ENCODE results near the gene TET2. TPM values are rescaled to one million over a fixed set of nuclear protein-coding genes. Genes with fewer than 3 reads are reported as not detected.

Gene TET2
- total RNA-seq, 1 experiment from 2014 or later = 13.1 TPM

GRCh38 chr4:105318486-105318885, 171.8 kb downstream of the TET2 start:
- H3K36me3 ChIP-seq = no peaks in the 10 kb centered on the region
- no peak overlapping the region for H3K4me3 ChIP-seq
- H3K4me1 ChIP-seq (replicated peaks) = no peaks in the 10 kb centered on the region

GRCh38 chr4:105327222-105327621, 180.5 kb downstream of the TET2 start:
- Histone ChIP-seq H3K36me3 (no peaks in the 10 kb centered on the region), H3K4me3 (no peak overlapping the region), H3K27me3 (replicated peaks) (no peaks in the 10 kb centered on the region), H3K9me3 (replicated peaks) (no peaks in the 10 kb centered on the region), H3K27ac (no peak overlapping the region), H3K4me1 (replicated peaks) (no peaks in the 10 kb centered on the region)
- DNase-seq (ENCODE audit: low read depth in 1 of 2, low spot score in 2 of 2) = no peak

More at GRCh38 chr4:105318486-105318885, 171.8 kb downstream of the TET2 start:
- no peak overlapping the region for H3K27ac ChIP-seq
- H3K27me3 ChIP-seq (replicated peaks) = no peaks in the 10 kb centered on the region
- no peaks in the 10 kb centered on the region for H3K9me3 ChIP-seq (replicated peaks)
- no peak for DNase-seq (ENCODE audit: low read depth in 1 of 2, low spot score in 2 of 2)

GRCh38 chr4:105327956-105328355, 181.3 kb downstream of the TET2 start:
- Histone ChIP-seq H3K4me1 (replicated peaks) (no peaks in the 10 kb centered on the region), H3K9me3 (replicated peaks) (no peaks in the 10 kb centered on the region), H3K27ac (no peak overlapping the region), H3K27me3 (replicated peaks) (no peaks in the 10 kb centered on the region), H3K4me3 (no peak overlapping the region), H3K36me3 (no peaks in the 10 kb centered on the region)
- no peak for DNase-seq (ENCODE audit: low read depth in 1 of 2, low spot score in 2 of 2)

GRCh38 chr4:105329081-105329480, 182.4 kb downstream of the TET2 start:
- no peak overlapping the region for H3K4me3 ChIP-seq
- H3K27me3 ChIP-seq (replicated peaks) = no peaks in the 10 kb centered on the region
- DNase-seq (ENCODE audit: low read depth in 1 of 2, low spot score in 2 of 2) = no peak
- H3K9me3 ChIP-seq (replicated peaks) = no peaks in the 10 kb centered on the region
- H3K36me3 ChIP-seq = no peaks in the 10 kb centered on the region
- H3K4me1 ChIP-seq (replicated peaks) = no peaks in the 10 kb centered on the region
- H3K27ac ChIP-seq = no peak overlapping the region

Measured in SJSA1 (cell line).